Stimulated activated CD8-positive, alpha-beta memory T cell treated with anti-CD3 and anti-CD28 coated beads, Interleukin-15, amount 100 ng/mL, for 1 hour (primary cell): ENCODE data around the gene CPT1B.

ENCODE experiments used
- DNase-seq: peaks from one replicate; pipeline ENCODE4 v3.0.0-alpha.2; 2020; ENCODE audit warnings: low read depth

CPT1B gene

GRCh38 chr22:50569896-50570535, 8.2 kb downstream of the CPT1B start:
- no peak for DNase-seq

- no peak for DNase-seq
These were observed 9.2 kb downstream of the CPT1B start for GRCh38 chr22:50569041-50569459.

GRCh38 chr22:50568626-50569025, 9.6 kb downstream of the CPT1B start:
- DNase-seq = no peak

- DNase-seq = no peak
These were observed 10.4 kb downstream of the CPT1B start for GRCh38 chr22:50567721-50568252.

GRCh38 chr22:50564289-50564688, 13.9 kb downstream of the CPT1B start:
- DNase-seq = no peak

- DNase-seq = no peak
These were observed 14.6 kb downstream of the CPT1B start for GRCh38 chr22:50563413-50564160.

GRCh38 chr22:50562523-50563412, 15.5 kb downstream of the CPT1B start, which contains the start of gene SYCE3:
SYCE3 (minus strand) TSS chr22:50562919; CDS start chr22:50556405, 6,514 bp downstream.
- peak; percentile 96 for DNase-seq

- DNase-seq = no peak
These were observed 16.5 kb downstream of the CPT1B start for GRCh38 chr22:50561401-50562358.

- no peak for DNase-seq
These were observed 18.2 kb downstream of the CPT1B start for GRCh38 chr22:50560034-50560433.

GRCh38 chr22:50556703-50557102, 21.5 kb downstream of the CPT1B start:
- DNase-seq = no peak

- no peak for DNase-seq
These were observed 24.9 kb downstream of the CPT1B start for GRCh38 chr22:50553310-50553709.

- no peak for DNase-seq
These were observed 27.0 kb downstream of the CPT1B start for GRCh38 chr22:50551160-50551752.

- no peak for DNase-seq
These were observed 27.8 kb downstream of the CPT1B start for GRCh38 chr22:50550395-50550794.

GRCh38 chr22:50548921-50549790, 29.1 kb downstream of the CPT1B start:
- no peak for DNase-seq

- DNase-seq = no peak
These were observed 29.9 kb downstream of the CPT1B start for GRCh38 chr22:50548040-50548920.

- DNase-seq = no peak
These were observed 30.8 kb downstream of the CPT1B start for GRCh38 chr22:50547263-50547985.

- no peak for DNase-seq
These were observed 31.6 kb downstream of the CPT1B start for GRCh38 chr22:50546326-50547262.
